Activated naive CD8-positive, alpha-beta T cell treated with anti-CD3 and anti-CD28 coated beads, Interleukin-2, amount 10 ng/mL, durations not matched to agents 7 days and 5 days (primary cell): ENCODE measurements around the gene IMPG2. TPM values are rescaled to one million over a fixed set of nuclear protein-coding genes. Genes with fewer than 3 reads are reported as not detected.

Experiments used
- ATAC-seq: fragments of 150-1000 bp; cut with Tn5 transposase; one replicate; pipeline ENCODE4 v1.10.0; 2021; ENCODE audit warnings: low read depth, moderate library complexity
- POLR2A ChIA-PET: fragments of 350-600 bp; sonication (Branson Sonifier 250); formaldehyde crosslinking; loops from one replicate; lab custom pipeline; 2021; ENCODE audit warnings: antibody characterized with exemption; lab: Charles Lee
- DNase-seq: peaks from one replicate; pipeline ENCODE4 v3.0.0; 2021
- H3K27ac Mint-ChIP-seq: one replicate; pipeline ENCODE4 v1.8.0; 2022; ENCODE audit warnings: mild to moderate bottlenecking, mixed read lengths
- H3K27me3 Mint-ChIP-seq: one replicate; pipeline ENCODE4 v1.8.0; 2022; ENCODE audit warnings: mild to moderate bottlenecking, moderate library complexity, mixed read lengths
- H3K36me3 Mint-ChIP-seq: one replicate; pipeline ENCODE4 v1.8.0; 2021; ENCODE audit warnings: mild to moderate bottlenecking, mixed read lengths
- H3K4me1 Mint-ChIP-seq: one replicate; pipeline ENCODE4 v1.8.0; 2021; ENCODE audit warnings: mixed read lengths
- H3K4me3 Mint-ChIP-seq: one replicate; pipeline ENCODE4 v1.8.0; 2022; ENCODE audit warnings: mild to moderate bottlenecking, moderate library complexity, mixed read lengths
- H3K9me3 Mint-ChIP-seq: one replicate; pipeline ENCODE4 v1.8.0; 2021; ENCODE audit warnings: mixed read lengths
- total RNA-seq, 2 experiments: library from RNA; stranded (reverse); gene quantifications; one replicate each; pipeline ENCODE4 v1.2.3, GENCODE V29; 2021

IMPG2 gene
- total RNA-seq, 2 experiments from 2014 or later: 0.42 to 0.62 TPM

DNA sequence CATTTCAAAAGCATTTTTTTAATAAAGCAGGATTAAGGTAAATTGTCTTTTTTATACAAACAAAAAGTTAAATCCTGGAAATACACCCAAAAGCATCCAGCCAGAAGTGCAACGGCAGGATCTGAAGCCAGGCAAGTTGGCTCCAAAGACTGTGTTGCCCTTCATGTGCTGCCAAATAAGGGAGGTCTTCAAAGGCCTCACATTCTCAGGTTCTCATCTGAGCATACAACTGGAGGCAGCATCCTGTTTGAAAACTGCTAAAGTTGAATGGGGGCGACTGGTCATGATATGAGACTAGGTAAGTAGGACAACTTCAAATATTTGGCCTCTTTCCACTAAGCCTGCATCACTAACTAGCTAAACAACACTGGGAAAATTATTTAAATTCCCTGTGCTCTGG is 52.2 kb downstream of the IMPG2 start:
- POLR2A ChIA-PET: no interaction called here
- Mint-ChIP-seq H3K36me3 (no peaks in the 10 kb centered on the region), H3K9me3 (peaks cover 4% of the 10 kb centered on the region), H3K27me3 (no peaks in the 10 kb centered on the region), H3K4me1 (no peaks in the 10 kb centered on the region), H3K27ac (no peak overlapping the region), H3K4me3 (no peak overlapping the region)
- DNase-seq (no peak), ATAC-seq (no peak)

DNA sequence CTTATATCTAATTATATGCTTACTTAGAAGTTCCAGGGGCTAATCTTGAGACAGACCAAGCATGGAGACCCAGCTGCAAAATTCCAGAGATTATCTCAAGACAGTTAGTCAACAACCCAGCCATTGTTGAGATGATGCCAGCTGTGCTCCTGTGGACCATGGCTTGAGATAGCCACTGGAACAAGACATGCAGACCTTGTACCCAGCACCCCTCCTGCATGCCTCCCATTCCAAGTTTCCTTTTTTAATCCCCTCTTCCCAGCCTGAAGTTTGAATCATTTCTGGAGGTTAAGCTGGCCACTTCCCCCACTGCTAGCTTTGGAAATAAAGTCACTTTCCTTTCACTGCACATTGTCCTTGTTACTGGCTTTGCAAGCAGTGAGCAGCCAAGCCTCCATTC is 53.8 kb downstream of the IMPG2 start:
- H3K27ac Mint-ChIP-seq: no peak overlapping the region
- peaks cover 4% of the 10 kb centered on the region for H3K4me1 Mint-ChIP-seq
- peaks cover 4% of the 10 kb centered on the region for H3K36me3 Mint-ChIP-seq
- no peak overlapping the region for H3K4me3 Mint-ChIP-seq
- DNase-seq (no peak), ATAC-seq (no peak)
- POLR2A ChIA-PET: no interaction called here
- peaks cover 6% of the 10 kb centered on the region for H3K9me3 Mint-ChIP-seq
- no peaks in the 10 kb centered on the region for H3K27me3 Mint-ChIP-seq

DNA sequence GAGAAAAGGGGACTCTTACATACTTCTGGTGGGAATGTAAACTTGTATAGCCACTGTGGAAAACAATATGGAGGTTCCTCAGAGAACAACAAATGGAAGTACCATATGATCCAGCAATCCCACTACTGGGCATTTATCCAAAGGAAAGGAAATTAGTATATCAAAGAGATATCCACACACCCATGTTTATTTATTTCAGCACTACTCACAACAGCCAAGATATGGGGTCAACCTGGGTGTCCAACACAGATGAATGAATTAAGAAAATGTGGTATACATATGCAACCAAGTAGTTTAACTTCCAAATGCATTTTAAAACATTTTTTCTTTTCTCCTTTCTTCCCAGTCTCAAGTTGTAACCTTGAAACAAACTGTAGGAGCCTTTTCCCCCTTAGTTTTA is 54.3 kb downstream of the IMPG2 start:
- Mint-ChIP-seq H3K4me1 (peaks cover 4% of the 10 kb centered on the region), H3K4me3 (no peak overlapping the region), H3K27me3 (no peaks in the 10 kb centered on the region), H3K9me3 (peaks cover 6% of the 10 kb centered on the region), H3K27ac (no peak overlapping the region), H3K36me3 (peaks cover 4% of the 10 kb centered on the region)
- POLR2A ChIA-PET: no interaction called here
- ATAC-seq: no peak
- no peak for DNase-seq

DNA sequence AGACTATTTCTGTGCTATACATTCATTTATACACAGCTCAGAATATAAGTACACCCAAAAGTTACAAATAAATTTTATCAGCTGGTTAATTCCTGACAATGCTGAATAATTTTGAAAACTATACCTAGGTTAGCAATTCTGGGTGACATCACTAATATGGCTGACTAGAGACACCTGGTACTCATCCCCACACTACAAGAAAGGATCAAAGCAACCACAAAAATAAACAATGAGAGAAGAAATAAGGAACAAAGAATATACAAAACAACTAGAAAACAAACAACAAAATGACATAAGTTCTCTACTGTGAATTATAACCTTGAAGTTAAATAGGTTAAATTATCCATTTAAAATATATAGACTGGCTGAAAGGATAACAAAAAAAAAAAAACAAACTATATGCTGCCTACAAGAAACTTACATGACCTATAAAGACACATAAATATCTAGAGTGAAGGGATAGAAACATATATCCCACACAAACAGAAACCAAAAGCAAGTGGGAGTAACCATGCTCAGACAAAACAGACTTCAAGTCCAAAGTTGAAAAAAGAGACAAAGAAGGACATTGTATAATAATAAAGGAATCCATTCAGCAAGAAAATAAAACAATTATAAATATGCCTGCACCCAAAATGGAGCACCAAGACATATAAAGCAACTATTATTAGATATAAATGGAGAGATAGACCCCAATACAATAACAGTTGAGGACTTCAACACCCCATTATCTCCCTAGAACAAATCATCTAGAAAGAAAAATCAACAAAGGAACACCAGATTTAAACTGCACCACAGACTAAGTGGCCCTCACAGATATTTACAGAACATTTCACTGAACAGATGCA is 57.8 kb downstream of the IMPG2 start:
- Mint-ChIP-seq H3K9me3 (peaks cover 6% of the 10 kb centered on the region), H3K27ac (no peak overlapping the region), H3K27me3 (no peaks in the 10 kb centered on the region), H3K4me1 (peaks cover 5% of the 10 kb centered on the region), H3K36me3 (peaks cover 8% of the 10 kb centered on the region), H3K4me3 (peak overlapping the region; percentile 3)
- no peak for DNase-seq
- no peak for ATAC-seq
- POLR2A ChIA-PET: no interaction called here

DNA sequence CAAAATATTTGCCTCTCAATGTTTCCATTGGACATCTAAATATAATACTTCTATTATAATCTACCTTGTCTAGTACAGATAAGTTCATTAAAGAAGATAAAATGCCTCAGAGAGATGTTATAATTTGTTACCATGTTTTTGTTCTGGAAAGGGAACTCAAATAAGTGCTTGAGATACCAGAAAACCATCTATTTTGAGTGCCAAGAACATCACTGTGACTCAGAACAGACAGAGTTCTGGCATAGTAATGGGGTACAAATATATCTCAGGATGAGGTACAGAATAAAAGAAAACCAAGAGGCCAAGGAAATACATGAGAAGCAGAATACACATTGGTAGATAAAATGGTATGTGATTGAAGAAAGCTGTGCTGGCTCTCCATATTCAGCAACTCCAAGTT is 58.9 kb downstream of the IMPG2 start:
- peaks cover 6% of the 10 kb centered on the region for H3K9me3 Mint-ChIP-seq
- POLR2A ChIA-PET: no interaction called here
- ATAC-seq: no peak
- no peaks in the 10 kb centered on the region for H3K27me3 Mint-ChIP-seq
- no peak overlapping the region for H3K27ac Mint-ChIP-seq
- DNase-seq: no peak
- no peak overlapping the region for H3K4me3 Mint-ChIP-seq
- peaks cover 5% of the 10 kb centered on the region for H3K4me1 Mint-ChIP-seq
- peaks cover 8% of the 10 kb centered on the region for H3K36me3 Mint-ChIP-seq

DNA sequence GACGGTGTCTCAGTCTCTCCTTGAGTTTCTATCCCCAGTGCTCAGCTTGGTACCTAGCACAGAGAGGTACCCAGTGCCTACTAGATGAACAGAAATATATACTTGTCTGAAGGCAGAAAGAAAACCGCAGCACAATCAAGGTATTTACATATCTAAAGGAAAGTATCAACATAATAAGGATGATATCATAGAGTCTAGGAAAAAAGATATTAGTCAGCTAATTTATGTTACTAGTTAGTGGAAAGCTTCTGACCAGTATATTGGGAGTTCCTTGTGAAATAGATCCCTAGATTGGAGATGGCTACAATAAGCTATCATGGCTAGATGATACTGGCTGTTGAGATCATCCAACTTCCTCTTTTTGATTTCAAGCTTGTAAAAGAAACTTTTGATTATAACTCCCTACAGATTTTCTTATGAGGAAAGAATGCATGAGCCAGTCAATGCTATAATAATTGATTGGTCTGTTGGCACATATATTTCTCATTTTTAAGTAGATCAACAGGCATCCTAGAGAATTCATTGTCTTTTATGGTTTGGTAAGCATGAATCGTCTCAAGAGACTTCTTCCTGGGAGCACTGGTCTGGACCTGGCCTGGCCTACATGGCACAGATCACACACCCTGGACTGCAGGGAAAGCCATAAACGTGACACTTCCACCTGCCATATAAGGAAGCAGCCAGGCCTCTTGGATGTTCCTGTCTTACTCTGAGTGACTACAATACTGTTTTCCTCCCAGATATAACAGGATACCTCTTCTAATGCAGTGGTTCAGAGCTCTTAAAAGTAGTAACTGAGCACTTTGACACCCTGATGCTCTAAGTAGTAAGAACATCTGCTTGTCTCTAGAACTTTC is 60.7 kb downstream of the IMPG2 start:
- no peak overlapping the region for H3K27ac Mint-ChIP-seq
- H3K27me3 Mint-ChIP-seq: no peaks in the 10 kb centered on the region
- DNase-seq: no peak
- peaks cover 8% of the 10 kb centered on the region for H3K36me3 Mint-ChIP-seq
- no peak overlapping the region for H3K4me3 Mint-ChIP-seq
- H3K4me1 Mint-ChIP-seq: peaks cover 5% of the 10 kb centered on the region
- H3K9me3 Mint-ChIP-seq: peaks cover 6% of the 10 kb centered on the region
- POLR2A ChIA-PET: no interaction called here
- no peak for ATAC-seq

DNA sequence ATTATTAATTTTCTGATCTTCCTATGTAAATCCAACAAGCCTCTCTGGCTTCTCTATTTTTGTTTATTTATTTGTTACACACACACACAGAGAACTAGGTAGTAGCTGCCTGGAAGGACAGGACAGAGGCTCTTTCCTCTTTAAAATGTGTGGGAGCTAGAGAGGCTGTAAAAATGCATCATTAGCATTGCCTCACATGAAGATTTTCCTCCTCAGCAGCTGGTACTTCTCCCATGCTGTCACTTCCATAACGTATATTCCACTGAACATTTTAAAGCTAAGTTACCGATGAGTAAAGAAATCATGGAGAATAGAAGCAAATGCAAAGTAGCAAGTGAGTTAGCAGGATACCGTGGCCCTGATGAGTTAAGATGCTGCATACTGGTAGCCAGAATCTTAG is 63.9 kb downstream of the IMPG2 start:
- Mint-ChIP-seq H3K27ac (no peak overlapping the region), H3K36me3 (peaks cover 6% of the 10 kb centered on the region), H3K27me3 (no peaks in the 10 kb centered on the region), H3K9me3 (no peaks in the 10 kb centered on the region), H3K4me3 (no peak overlapping the region), H3K4me1 (peaks cover 2% of the 10 kb centered on the region)
- DNase-seq: no peak
- POLR2A ChIA-PET: no interaction called here
- ATAC-seq: no peak

DNA sequence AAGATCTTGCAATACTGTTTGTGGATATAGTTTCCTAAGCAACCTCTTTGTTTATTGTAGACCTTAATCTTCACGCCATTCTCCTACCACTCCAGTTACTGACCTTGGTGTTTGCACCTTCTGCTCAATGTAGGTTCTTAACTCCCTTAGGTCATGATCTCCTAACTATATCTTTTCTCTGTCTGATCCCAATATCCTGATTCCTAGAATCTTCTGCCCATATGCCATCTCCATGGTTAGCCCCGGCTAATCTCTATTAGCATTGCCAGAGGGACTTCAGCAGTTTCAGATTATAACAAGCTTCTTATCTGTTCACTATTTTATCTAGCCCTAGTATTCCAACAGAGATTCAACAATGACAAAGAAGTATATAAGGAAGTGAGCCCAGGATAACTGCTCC is 64.9 kb downstream of the IMPG2 start:
- Mint-ChIP-seq H3K27ac (no peak overlapping the region), H3K27me3 (no peaks in the 10 kb centered on the region), H3K9me3 (no peaks in the 10 kb centered on the region), H3K4me3 (no peak overlapping the region), H3K4me1 (peaks cover under 1% of the 10 kb centered on the region), H3K36me3 (peaks cover 2% of the 10 kb centered on the region)
- DNase-seq (no peak), ATAC-seq (no peak)
- POLR2A ChIA-PET: interaction anchor here (0.6 kb wide), 1 partner anchor 264 kb away, joined by 6 read pairs; no protein-coding TSS in a partner anchor

DNA sequence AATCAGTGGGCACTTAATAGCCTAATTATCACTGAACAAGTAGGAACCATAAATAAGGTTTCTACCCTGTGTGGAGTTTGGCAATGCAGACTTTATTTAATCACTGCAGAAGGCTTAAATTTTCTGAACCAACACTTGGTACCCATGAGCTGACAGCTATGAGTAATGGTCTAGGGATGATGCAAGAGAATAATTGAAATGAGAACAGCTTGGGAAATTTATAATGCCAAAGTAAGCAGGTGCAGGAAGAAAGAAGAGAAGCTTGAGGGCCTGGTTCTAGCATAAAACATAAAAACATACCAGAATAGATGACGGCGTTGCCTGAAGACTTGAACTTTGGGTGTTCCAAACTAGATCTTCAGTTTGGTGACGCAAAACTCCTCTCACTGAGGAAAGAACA is 67.0 kb downstream of the IMPG2 start:
- H3K36me3 Mint-ChIP-seq: peaks cover 7% of the 10 kb centered on the region
- no peak overlapping the region for H3K27ac Mint-ChIP-seq
- DNase-seq (no peak), ATAC-seq (no peak)
- H3K4me3 Mint-ChIP-seq: no peak overlapping the region
- H3K4me1 Mint-ChIP-seq: peaks cover 2% of the 10 kb centered on the region
- H3K27me3 Mint-ChIP-seq: no peaks in the 10 kb centered on the region
- POLR2A ChIA-PET: no interaction called here
- peaks cover 2% of the 10 kb centered on the region for H3K9me3 Mint-ChIP-seq

DNA sequence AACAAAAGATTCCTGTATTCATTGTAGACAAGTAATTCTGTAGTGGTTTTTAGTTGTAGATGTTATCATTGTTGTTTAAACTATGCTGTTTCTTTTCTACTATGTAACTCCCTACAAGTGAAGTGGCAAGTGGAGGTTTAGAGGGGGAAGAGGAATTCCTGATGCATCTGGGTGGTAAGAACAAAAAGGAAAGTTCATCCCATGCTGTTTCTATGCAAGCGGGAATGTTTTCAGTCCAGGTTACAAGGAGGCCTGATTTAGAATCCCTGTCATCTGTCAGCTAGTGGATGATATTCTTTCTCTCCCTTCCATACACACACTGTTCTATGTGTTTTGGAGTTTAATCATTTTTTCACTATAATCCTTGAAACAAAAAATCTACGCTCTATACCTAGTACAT is 67.4 kb downstream of the IMPG2 start:
- H3K27ac Mint-ChIP-seq: no peak overlapping the region
- POLR2A ChIA-PET: no interaction called here
- no peaks in the 10 kb centered on the region for H3K27me3 Mint-ChIP-seq
- no peak overlapping the region for H3K4me3 Mint-ChIP-seq
- ATAC-seq (no peak), DNase-seq (no peak)
- H3K36me3 Mint-ChIP-seq: peaks cover 10% of the 10 kb centered on the region
- H3K4me1 Mint-ChIP-seq: peaks cover 4% of the 10 kb centered on the region
- H3K9me3 Mint-ChIP-seq: peaks cover 5% of the 10 kb centered on the region

DNA sequence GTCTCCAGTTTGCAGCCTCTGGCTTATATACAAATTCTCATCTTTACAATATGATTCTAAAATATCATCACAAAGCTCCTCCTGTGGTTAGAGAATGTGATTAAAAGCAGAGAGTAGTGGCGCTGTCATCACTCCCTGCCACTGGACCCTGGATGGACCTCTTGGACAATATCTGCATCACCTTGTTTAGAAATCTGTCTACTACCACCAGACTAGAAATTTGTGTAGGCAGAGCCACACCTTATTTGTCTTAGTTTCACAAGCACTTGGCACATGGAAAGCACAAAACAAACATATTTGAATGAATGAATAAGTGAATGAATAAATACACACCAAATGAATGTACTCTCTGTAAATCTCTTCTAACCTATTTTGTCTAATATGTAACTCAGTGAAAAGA is 68.1 kb downstream of the IMPG2 start:
- POLR2A ChIA-PET: no interaction called here
- no peaks in the 10 kb centered on the region for H3K27me3 Mint-ChIP-seq
- H3K4me3 Mint-ChIP-seq: no peak overlapping the region
- peaks cover 4% of the 10 kb centered on the region for H3K4me1 Mint-ChIP-seq
- H3K27ac Mint-ChIP-seq: no peak overlapping the region
- peaks cover 5% of the 10 kb centered on the region for H3K9me3 Mint-ChIP-seq
- DNase-seq: no peak
- H3K36me3 Mint-ChIP-seq: peaks cover 10% of the 10 kb centered on the region
- ATAC-seq: no peak

DNA sequence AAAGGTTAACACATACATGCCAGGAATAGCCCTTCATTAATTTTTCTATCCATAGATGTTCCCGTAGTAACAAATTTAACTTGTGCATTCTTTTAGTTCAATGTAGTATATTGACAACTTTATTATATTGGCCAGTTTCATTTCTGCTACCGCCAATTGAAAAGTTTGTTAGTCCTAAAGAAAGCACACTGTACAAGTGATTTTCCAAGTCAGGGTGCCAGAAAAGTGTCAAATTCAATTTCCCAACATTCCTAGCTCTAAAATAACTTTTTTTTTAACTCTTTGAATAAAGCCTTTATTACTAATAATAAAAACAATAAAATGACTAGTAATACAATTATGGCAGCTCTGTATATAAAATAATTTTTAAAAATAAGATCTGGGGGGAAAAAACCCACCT is 68.9 kb downstream of the IMPG2 start:
- H3K27ac Mint-ChIP-seq: no peak overlapping the region
- no peak for ATAC-seq
- peaks cover 5% of the 10 kb centered on the region for H3K9me3 Mint-ChIP-seq
- peaks cover 10% of the 10 kb centered on the region for H3K36me3 Mint-ChIP-seq
- H3K4me3 Mint-ChIP-seq: no peak overlapping the region
- DNase-seq: no peak
- H3K27me3 Mint-ChIP-seq: no peaks in the 10 kb centered on the region
- H3K4me1 Mint-ChIP-seq: peaks cover 4% of the 10 kb centered on the region
- POLR2A ChIA-PET: no interaction called here

DNA sequence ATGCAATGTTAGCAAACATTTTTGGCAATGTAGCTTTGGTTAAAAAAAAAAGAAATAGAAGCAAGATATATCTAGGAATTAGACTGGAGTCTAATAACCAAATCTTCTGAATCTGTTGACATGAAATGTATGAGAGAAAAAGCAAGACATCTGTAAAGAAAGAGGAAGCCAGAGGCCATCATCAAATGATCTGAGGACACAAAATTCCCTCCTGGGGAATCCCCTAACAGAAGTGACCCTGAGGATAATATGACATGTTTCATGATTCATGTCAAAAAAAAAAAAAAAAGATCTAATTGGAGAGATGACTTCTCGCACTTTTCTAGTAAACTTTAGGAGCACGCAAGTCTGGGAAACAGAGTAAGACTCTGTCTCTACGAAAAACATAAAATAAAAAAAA is 70.9 kb downstream of the IMPG2 start:
- peaks cover 5% of the 10 kb centered on the region for H3K9me3 Mint-ChIP-seq
- POLR2A ChIA-PET: no interaction called here
- no peak overlapping the region for H3K27ac Mint-ChIP-seq
- H3K36me3 Mint-ChIP-seq: peaks cover 16% of the 10 kb centered on the region
- no peak for DNase-seq
- H3K4me3 Mint-ChIP-seq: no peak overlapping the region
- no peaks in the 10 kb centered on the region for H3K27me3 Mint-ChIP-seq
- ATAC-seq: no peak
- H3K4me1 Mint-ChIP-seq: peaks cover 4% of the 10 kb centered on the region

DNA sequence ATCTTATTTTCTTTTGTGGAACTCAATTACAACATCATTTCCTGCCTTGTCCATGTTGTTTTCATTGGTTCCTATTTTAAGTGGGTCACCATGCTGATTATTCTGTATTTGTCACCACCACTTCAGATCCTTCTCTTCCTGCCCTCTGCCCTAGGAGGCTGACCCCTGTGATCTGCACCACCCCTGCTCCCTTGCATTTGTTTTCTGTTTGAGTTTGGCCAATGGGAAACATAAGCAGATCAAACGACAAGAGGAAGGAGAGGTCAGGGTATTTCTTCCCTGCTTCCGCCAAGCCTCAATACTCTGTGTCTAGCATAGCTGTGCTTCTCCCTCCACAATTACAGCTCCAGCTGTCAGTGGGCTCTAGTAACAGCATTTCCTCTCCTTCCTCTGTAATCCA is 71.6 kb downstream of the IMPG2 start:
- DNase-seq: no peak
- Mint-ChIP-seq H3K9me3 (peaks cover 5% of the 10 kb centered on the region), H3K27me3 (no peaks in the 10 kb centered on the region), H3K36me3 (peaks cover 16% of the 10 kb centered on the region), H3K27ac (no peak overlapping the region), H3K4me1 (peaks cover 4% of the 10 kb centered on the region), H3K4me3 (no peak overlapping the region)
- POLR2A ChIA-PET: no interaction called here
- ATAC-seq: no peak
